ENCODE measurements around the gene ASL. TPM values are rescaled to one million over a fixed set of nuclear protein-coding genes. Genes with fewer than 3 reads are reported as not detected.
"Not testable (repeated sequence)": the region's sequence is repeated elsewhere in the genome, so short reads cannot be mapped to it uniquely, and the experiment has no call there.

Gene ASL
- polyA plus RNA-seq, 1 of the 3 experiments (the other 2 are of a cell fraction) = 138 TPM

DNA sequence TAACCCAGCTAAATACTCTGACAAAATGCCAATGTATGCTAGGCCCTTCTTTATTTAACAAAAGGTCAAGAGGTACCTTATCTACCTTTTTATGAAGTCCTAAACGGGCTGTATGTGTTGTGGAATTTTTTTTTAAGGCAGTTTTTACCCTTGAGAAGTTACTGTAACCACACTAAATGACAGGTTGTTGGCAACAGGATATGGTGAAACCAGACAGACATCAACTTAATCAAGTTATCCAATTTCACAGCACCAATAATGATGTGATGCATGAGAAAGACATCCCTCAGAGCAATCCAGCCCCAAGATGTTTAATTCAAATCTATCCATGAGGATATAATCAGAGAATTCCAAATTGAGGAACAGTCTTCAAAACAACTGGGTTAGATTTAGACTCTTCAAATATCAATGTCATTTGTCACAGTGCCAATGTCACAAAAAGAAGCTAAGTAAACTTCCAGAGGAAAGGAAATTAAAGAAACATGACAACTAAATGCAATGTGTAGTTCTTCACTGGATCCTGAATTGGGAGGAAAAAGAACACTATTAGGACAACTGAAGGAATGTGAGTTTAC, 41.1 kb upstream of the ASL start:
- H3K27me3 ChIP-seq (ENCODE audit: insufficient read depth); H3K4me3 ChIP-seq (ENCODE audit: low read depth in 2 of 2, low read length in 1 of 2); H3K79me2 ChIP-seq (ENCODE audit: insufficient read depth); H3K36me3 ChIP-seq (replicated peaks in 1 of 2; ENCODE audit: control insufficient read depth in 1 of 2, insufficient read depth in 2 of 2, low read length in 1 of 2); H2AFZ ChIP-seq (ENCODE audit: low read depth); H3K9me3 ChIP-seq; H3F3A ChIP-seq (replicated peaks; ENCODE audit: insufficient read depth); H4K20me1 ChIP-seq (ENCODE audit: insufficient read depth); H3K9me2 ChIP-seq; H3K9ac ChIP-seq: not testable (repeated sequence)
- 2% methylated on average over 1 of the region's 1 CpG for WGBS (ENCODE audit: low lambda C conversion rate)
- Histone ChIP-seq H3K4me2 (peak overlapping the region; percentile 3; the same call in 1 of the 2 replicates), H3K4me1 (ENCODE audit: control insufficient read depth in 1 of 2, insufficient read depth in 2 of 2, low read depth in 1 of 2, low read length in 1 of 2) (peaks cover 4 to 21% of the 10 kb centered on the region in 2 experiments; a peak in 3 of 4 replicates), H3K27ac (ENCODE audit: low read depth in 2 of 2, low read length in 1 of 2) (peak overlapping the region; percentile 56 to 96)
- ChIA-PET CTCF (interaction anchor here (0.7 to 2.1 kb wide), 2 partner anchors 41 to 112 kb away, joined by 4 to 5 read pairs; partner anchors contain the start of gene ASL), POLR2A (interaction anchor here (0.9 to 1.0 kb wide), 2 partner anchors 81 to 459 kb away, joined by 3 read pairs; partner anchors contain the start of gene CRCP)
- peak; percentile 63 for DNase-seq
- TF ChIP-seq, protein P1, sequence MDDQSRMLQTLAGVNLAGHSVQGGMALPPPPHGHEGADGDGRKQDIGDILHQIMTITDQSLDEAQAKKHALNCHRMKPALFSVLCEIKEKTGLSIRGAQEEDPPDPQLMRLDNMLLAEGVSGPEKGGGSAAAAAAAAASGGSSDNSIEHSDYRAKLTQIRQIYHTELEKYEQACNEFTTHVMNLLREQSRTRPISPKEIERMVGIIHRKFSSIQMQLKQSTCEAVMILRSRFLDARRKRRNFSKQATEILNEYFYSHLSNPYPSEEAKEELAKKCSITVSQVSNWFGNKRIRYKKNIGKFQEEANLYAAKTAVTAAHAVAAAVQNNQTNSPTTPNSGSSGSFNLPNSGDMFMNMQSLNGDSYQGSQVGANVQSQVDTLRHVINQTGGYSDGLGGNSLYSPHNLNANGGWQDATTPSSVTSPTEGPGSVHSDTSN (IDR thresholded peaks at IDR 0.05) = peak; percentile 80
- peak; percentile 21 for TF ChIP-seq RAD21 (IDR thresholded peaks at IDR 0.05; ENCODE audit: low read length)
- peak; percentile 69 for TF ChIP-seq NFIC (IDR thresholded peaks at IDR 0.05; ENCODE audit: borderline replicate concordance)
- TF ChIP-seq GATA2 (CRISPR knock-in tag; IDR thresholded peaks at IDR 0.05) = peak; percentile 49; the same call in 1 of the 2 replicates
- peak; percentile 40 for TF ChIP-seq JUND (IDR thresholded peaks at IDR 0.05)
- peak; percentile 87 for TF ChIP-seq RCOR1 (IDR thresholded peaks at IDR 0.05; ENCODE audit: low read length)
- peak; percentile 22; the same call in 1 of the 2 replicates for TF ChIP-seq RXRA (IDR thresholded peaks at IDR 0.05; ENCODE audit: borderline replicate concordance, low read depth)
- peak; percentile 73 for TF ChIP-seq TCF12 (IDR thresholded peaks at IDR 0.05)
- TF ChIP-seq CHD2 (IDR thresholded peaks at IDR 0.05; ENCODE audit: low read length, partially characterized antibody) = peak; percentile 68
- peak; percentile 48 to 87; a peak in 3 of 4 replicates for TF ChIP-seq EP300 (IDR thresholded peaks at IDR 0.05; ENCODE audit: borderline replicate concordance in 1 of 2, low read depth in 1 of 2, low read length in 1 of 2)
- peak; percentile 71; the same call in 1 of the 2 replicates for TF ChIP-seq FOXJ3 (CRISPR knock-in tag; IDR thresholded peaks at IDR 0.05)

DNA sequence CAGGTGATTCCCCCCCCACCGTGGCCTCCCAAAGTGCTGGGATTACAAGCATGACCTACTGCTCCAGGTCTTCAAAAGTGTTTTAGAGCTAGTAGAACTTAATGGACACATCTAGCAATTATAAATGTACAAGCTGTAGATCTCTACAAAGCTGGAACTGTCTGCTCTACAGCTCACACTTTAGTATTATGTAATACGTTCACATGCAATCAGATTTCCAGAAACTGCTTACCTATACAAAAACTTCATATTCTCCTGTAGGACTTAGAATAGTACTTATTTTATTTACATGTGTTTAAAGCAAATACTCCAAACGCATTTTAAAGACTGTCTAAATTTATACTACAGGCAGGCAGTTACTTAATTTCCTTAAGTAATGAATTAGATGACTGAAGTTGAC, 39.2 kb upstream of the ASL start:
- H4K20me1 ChIP-seq (ENCODE audit: insufficient read depth) = no peaks in the 10 kb centered on the region
- H3K9me2 ChIP-seq = no peaks in the 10 kb centered on the region
- no peak overlapping the region for H3K27ac ChIP-seq (ENCODE audit: low read depth in 2 of 2, low read length in 1 of 2)
- no peak overlapping the region for H2AFZ ChIP-seq (ENCODE audit: low read depth)
- no peaks in the 10 kb centered on the region for H3K9me3 ChIP-seq
- H3K4me2 ChIP-seq = no peak overlapping the region
- peaks cover 8% of the 10 kb centered on the region for H3F3A ChIP-seq (replicated peaks; ENCODE audit: insufficient read depth)
- H3K36me3 ChIP-seq (replicated peaks in 1 of 2; ENCODE audit: control insufficient read depth in 1 of 2, insufficient read depth in 2 of 2, low read length in 1 of 2) = no peaks in the 10 kb centered on the region
- POLR2A ChIA-PET = interaction anchor here (0.6 kb wide), 1 partner anchor 554 kb away, joined by 3 read pairs; no protein-coding TSS in a partner anchor
- H3K4me3 ChIP-seq (ENCODE audit: low read depth in 2 of 2, low read length in 1 of 2) = no peak overlapping the region
- no peaks in the 10 kb centered on the region for H3K27me3 ChIP-seq (ENCODE audit: insufficient read depth)
- TF ChIP-seq SMC3 (IDR thresholded peaks at IDR 0.05; ENCODE audit: low read depth, low read length) (no peak), RFX5 (IDR thresholded peaks at IDR 0.05; ENCODE audit: low read length) (no peak), POLR2AphosphoS5 (IDR thresholded peaks at IDR 0.05; ENCODE audit: low read depth, low read length) (no peak), FOSL2 (IDR thresholded peaks at IDR 0.05; ENCODE audit: borderline replicate concordance, low read depth) (no peak), CHD2 (IDR thresholded peaks at IDR 0.05; ENCODE audit: low read length, partially characterized antibody) (no peak), NFIC (IDR thresholded peaks at IDR 0.05; ENCODE audit: borderline replicate concordance) (no peak), MEF2A (IDR thresholded peaks at IDR 0.05; ENCODE audit: borderline replicate concordance, low read depth) (no peak), RXRA (IDR thresholded peaks at IDR 0.05; ENCODE audit: borderline replicate concordance, low read depth) (no peak), FOXM1 (IDR thresholded peaks at IDR 0.05; ENCODE audit: low read depth) (no peak)
- TF ChIP-seq, protein P2, sequence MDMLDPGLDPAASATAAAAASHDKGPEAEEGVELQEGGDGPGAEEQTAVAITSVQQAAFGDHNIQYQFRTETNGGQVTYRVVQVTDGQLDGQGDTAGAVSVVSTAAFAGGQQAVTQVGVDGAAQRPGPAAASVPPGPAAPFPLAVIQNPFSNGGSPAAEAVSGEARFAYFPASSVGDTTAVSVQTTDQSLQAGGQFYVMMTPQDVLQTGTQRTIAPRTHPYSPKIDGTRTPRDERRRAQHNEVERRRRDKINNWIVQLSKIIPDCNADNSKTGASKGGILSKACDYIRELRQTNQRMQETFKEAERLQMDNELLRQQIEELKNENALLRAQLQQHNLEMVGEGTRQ (IDR thresholded peaks at IDR 0.05; ENCODE audit: borderline replicate concordance, low read depth, low read length) = no peak
- TF ChIP-seq, protein P3, sequence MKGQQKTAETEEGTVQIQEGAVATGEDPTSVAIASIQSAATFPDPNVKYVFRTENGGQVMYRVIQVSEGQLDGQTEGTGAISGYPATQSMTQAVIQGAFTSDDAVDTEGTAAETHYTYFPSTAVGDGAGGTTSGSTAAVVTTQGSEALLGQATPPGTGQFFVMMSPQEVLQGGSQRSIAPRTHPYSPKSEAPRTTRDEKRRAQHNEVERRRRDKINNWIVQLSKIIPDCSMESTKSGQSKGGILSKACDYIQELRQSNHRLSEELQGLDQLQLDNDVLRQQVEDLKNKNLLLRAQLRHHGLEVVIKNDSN (IDR thresholded peaks at IDR 0.05; ENCODE audit: borderline replicate concordance, low read depth) = no peak
- H3K4me1 ChIP-seq (ENCODE audit: control insufficient read depth in 1 of 2, insufficient read depth in 2 of 2, low read depth in 1 of 2, low read length in 1 of 2) = peaks cover 4 to 21% of the 10 kb centered on the region in 2 experiments; a peak in 3 of 4 replicates
- DNase-seq = no peak
- 88% methylated on average over 3 of the region's 3 CpGs for WGBS (ENCODE audit: low lambda C conversion rate)
- no peak overlapping the region for H3K9ac ChIP-seq
- CTCF ChIA-PET = interaction anchor here (2.1 kb wide), 1 partner anchor 40 kb away, joined by 5 read pairs; the partner anchor contains the start of gene ASL
- no peaks in the 10 kb centered on the region for H3K79me2 ChIP-seq (ENCODE audit: insufficient read depth)

All from SK-N-SH (cell line).